AG10803 (cell line): ENCODE measurements around the gene POMT2.

Experiments
- DNase-seq: peaks from one replicate; pipeline ENCODE4 v3.0.0; 2010; ENCODE audit warnings: low read depth
- H3K4me3 ChIP-seq: 2 replicates; pipeline ENCODE4 v1.5.1; 2011; ENCODE audit warnings: mild to moderate bottlenecking, low read length, control low read depth
- CTCF ChIP-seq: conservative IDR thresholded peaks from 2 replicates; pipeline ENCODE4 v1.5.1; 2011; ENCODE audit warnings: mild to moderate bottlenecking, low read length, control low read depth, inconsistent platforms

Gene POMT2

GRCh38 chr14:77310026-77310425 lies 10.7 kb downstream of the POMT2 start:
- no peak overlapping the region for H3K4me3 ChIP-seq
- no peak for TF ChIP-seq CTCF
- DNase-seq = peak; percentile 73

GRCh38 chr14:77309131-77309530 lies 11.6 kb downstream of the POMT2 start:
- no peak for TF ChIP-seq CTCF
- H3K4me3 ChIP-seq = no peak overlapping the region
- no peak for DNase-seq

GRCh38 chr14:77306851-77307496 lies 13.7 kb downstream of the POMT2 start:
- H3K4me3 ChIP-seq = no peak overlapping the region
- no peak for TF ChIP-seq CTCF
- peak; percentile 68 for DNase-seq

GRCh38 chr14:77306416-77306815 lies 14.3 kb downstream of the POMT2 start:
- DNase-seq = peak; percentile 50
- TF ChIP-seq CTCF = no peak
- no peak overlapping the region for H3K4me3 ChIP-seq

GRCh38 chr14:77305696-77306095 lies 15.0 kb downstream of the POMT2 start:
- H3K4me3 ChIP-seq = no peak overlapping the region
- DNase-seq = no peak
- no peak for TF ChIP-seq CTCF

- TF ChIP-seq CTCF = no peak
- no peak overlapping the region for H3K4me3 ChIP-seq
- DNase-seq = peak; percentile 92
Observed at GRCh38 chr14:77303417-77304156, 17.1 kb downstream of the POMT2 start.

- no peak overlapping the region for H3K4me3 ChIP-seq
- no peak for TF ChIP-seq CTCF
- DNase-seq = peak; percentile 37
Observed at GRCh38 chr14:77302926-77303325, 17.8 kb downstream of the POMT2 start.
